Naive B cell (primary cell): Measurements from ENCODE around the gene KCTD12. TPM values are rescaled to one million over a fixed set of nuclear protein-coding genes. Genes with fewer than 3 reads are reported as not detected.
"Not testable (repeated sequence)": the region's sequence is repeated elsewhere in the genome, so short reads cannot be mapped to it uniquely, and the experiment has no call there.

Source experiments
- ATAC-seq, 2 donors: fragments of 150-1000 bp; cut with Tn5 transposase; 2 replicates each; pipeline ENCODE4 v1.10.0; 2021; ENCODE audit warnings: low read depth in 2 of 2, mild to moderate bottlenecking in 2 of 2, moderate library complexity in 2 of 2
- DNase-seq: peaks from one replicate; pipeline ENCODE4 v3.0.0; 2022
- H3K27ac Mint-ChIP-seq, 6 donors: one replicate each; pipeline ENCODE4 v1.8.0; 2020 to 2022; ENCODE audit warnings: mild to moderate bottlenecking in 6 of 6, mixed read lengths in 6 of 6, moderate library complexity in 5 of 6, inconsistent platforms in 2 of 6
- H3K27me3 Mint-ChIP-seq, 3 donors: one replicate each; pipeline ENCODE4 v1.8.0; 2021 to 2022; ENCODE audit warnings: mixed read lengths in 3 of 3, mild to moderate bottlenecking in 1 of 3
- H3K36me3 Mint-ChIP-seq, 2 donors: one replicate each; pipeline ENCODE4 v1.8.0; 2020 to 2022; ENCODE audit warnings: mixed read lengths in 2 of 2, inconsistent platforms in 1 of 2, mild to moderate bottlenecking in 1 of 2
- H3K4me1 Mint-ChIP-seq, 3 donors: one replicate each; pipeline ENCODE4 v1.8.0; 2020 to 2022; ENCODE audit warnings: mixed read lengths in 3 of 3, inconsistent platforms in 1 of 3, mild to moderate bottlenecking in 1 of 3, moderate library complexity in 1 of 3
- H3K4me3 Mint-ChIP-seq, 8 donors: one replicate each; pipeline ENCODE4 v1.8.0; 2020 to 2022; ENCODE audit warnings: mild to moderate bottlenecking in 8 of 8, mixed read lengths in 8 of 8, moderate library complexity in 8 of 8, inconsistent platforms in 2 of 8
- H3K9me3 Mint-ChIP-seq, 7 donors: one replicate each; pipeline ENCODE4 v1.8.0; 2020 to 2022; ENCODE audit warnings: mixed read lengths in 7 of 7, mild to moderate bottlenecking in 5 of 7, inconsistent platforms in 2 of 7, moderate library complexity in 1 of 7
- polyA plus RNA-seq, 6 donors: library from polyadenylated mRNA; unstranded; fragments of 300-500 nt; fragmentation: Illumina TruSeq; gene quantifications; one replicate each; pipeline ENCODE4 v1.2.3, GENCODE V29; 2021; ENCODE audit warnings: low read depth in 6 of 6

KCTD12 gene
- under 1 TPM; 0.10 to 0.27 (median 0.14) TPM for polyA plus RNA-seq

DNA sequence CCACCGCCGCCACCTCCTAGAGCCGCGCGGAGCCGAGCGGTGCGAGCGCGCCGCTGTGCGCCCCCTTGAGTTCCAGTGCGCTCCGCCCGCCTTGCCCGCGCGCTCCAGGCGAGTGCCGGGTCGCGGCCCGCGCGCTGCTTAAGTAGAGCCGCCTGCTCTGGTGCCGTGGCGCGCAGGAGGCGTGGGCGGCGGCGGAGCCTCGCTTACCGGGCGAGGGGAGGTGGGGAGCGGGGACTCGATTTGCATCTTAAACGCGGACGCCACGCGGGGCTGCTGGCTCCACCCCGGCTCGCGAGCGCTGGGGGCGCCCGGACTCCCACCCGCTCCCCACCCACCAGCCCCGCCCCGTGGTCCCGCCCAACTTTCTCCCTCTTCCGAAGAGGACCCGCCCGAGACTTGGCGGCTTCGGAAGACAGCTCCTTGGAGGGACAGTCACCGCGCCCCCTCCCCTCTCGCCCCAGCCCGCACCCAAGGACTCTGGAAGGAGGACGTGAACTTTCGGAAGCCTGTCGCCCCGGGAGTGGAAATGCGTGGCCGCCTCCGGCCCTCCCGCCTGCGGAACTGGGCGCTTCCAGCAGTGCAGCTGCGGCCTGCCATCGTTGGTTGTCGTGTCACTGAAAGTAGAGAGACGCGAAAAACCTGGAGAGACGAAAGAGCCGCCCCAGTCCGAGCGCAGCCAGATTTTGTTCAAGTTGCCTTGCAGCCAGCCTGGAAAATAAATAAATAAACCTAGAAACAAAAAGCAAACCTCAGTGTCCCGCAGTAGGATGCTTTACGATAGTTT is at the start of gene KCTD12:
TSS of gene KCTD12 (minus strand) at position 114 of the 784 bp plus-strand sequence. CDS start 257 bp downstream, outside the sequence.
- H3K4me3 Mint-ChIP-seq, result peak within 1 kb of the TSS; percentile 83 to 95 (median 90)
- peak within 1 kb of the TSS; percentile 6 to 95 (median 68) for H3K27ac Mint-ChIP-seq
- peak; percentile 74 for DNase-seq
- H3K27me3 Mint-ChIP-seq, result peaks cover 5 to 10% (median 8%) of the 10 kb centered on the region in 3 donors
- no peaks in the 10 kb centered on the region for H3K9me3 Mint-ChIP-seq
- H3K4me1 Mint-ChIP-seq, result peaks cover 11 to 23% (median 19%) of the 10 kb centered on the region in 3 donors
- H3K36me3 Mint-ChIP-seq, result no peaks in the 10 kb centered on the region
- peak; percentile 79 to 80 for ATAC-seq

DNA sequence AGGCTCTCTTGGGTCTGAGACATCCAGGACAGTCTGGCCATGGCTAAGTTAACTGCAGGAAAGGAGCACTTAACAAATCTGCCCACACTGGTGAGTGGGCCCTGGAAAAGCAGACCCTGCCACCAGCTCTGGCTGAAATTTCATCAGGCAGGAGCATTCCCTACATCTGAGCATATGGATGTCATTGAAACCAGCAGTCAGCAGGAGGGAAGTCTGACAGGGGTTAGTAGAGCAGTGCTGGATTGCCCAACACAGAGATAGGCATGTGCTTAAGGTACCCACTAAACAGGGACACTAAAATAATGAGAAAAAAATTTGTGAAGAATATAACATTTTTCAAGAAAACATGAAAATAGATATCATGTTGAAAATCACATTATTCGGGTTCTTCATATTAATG is 48.5 kb upstream of the KCTD12 start:
- Mint-ChIP-seq H3K27ac (no peak overlapping the region), H3K9me3 (peaks cover 0 to 13% (median 5%) of the 10 kb centered on the region in 7 donors), H3K27me3 (peaks cover 0 to under 1% (median 0%) of the 10 kb centered on the region in 3 donors), H3K4me1 (no peaks in the 10 kb centered on the region), H3K4me3 (no peak overlapping the region), H3K36me3 (no peaks in the 10 kb centered on the region)
- ATAC-seq (no peak), DNase-seq (no peak)

DNA sequence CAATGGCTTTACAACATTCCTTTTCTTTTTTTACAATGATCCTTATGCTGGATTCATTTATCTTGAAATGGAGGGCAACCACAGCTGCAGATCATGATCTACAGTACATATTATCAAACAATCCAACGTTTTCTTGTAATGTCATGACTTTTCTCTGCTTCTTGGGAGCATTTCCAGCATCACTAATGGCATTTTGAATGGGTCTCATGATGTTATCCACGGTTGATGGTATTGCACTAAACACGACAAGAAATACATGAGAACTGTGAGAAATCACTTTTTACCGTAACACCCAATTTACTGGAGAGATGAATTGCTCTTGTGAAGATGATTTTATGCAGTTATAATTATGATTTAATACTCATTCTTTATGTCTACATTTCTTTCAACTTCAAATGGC is 45.9 kb upstream of the KCTD12 start:
- ATAC-seq (no peak), DNase-seq (no peak)
- H3K9me3 Mint-ChIP-seq, result peaks cover 0 to 13% (median 5%) of the 10 kb centered on the region in 7 donors
- H3K27me3 Mint-ChIP-seq, result no peaks in the 10 kb centered on the region
- H3K4me3 Mint-ChIP-seq, result no peak overlapping the region
- no peaks in the 10 kb centered on the region for H3K4me1 Mint-ChIP-seq
- H3K36me3 Mint-ChIP-seq, result no peaks in the 10 kb centered on the region
- no peak overlapping the region for H3K27ac Mint-ChIP-seq

DNA sequence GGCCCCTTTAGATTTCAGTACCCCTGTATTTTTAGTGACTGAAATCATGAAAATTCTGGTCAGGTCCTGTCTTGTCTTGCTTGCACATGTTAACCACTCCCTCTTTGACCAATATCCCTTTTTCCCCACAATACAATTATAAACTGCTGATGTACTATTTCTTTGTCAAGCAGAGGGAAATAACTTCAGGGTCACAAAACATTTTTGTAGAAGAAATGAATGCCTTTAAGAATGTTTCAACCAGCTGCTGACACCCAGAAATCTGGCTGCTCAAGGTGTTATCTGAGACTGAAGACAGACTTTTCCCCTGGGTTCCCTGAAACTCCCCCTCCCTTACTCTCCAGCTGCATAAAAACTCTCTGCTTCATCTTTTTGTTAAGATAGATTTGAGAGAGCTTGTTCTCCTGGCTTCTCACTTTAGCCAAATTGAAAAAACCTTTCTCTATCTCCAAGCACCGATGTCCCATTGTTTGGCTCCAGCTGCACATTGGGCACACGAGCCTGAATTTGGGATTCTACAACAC is 43.7 kb upstream of the KCTD12 start:
- H3K4me3 Mint-ChIP-seq, result no peak overlapping the region

DNA sequence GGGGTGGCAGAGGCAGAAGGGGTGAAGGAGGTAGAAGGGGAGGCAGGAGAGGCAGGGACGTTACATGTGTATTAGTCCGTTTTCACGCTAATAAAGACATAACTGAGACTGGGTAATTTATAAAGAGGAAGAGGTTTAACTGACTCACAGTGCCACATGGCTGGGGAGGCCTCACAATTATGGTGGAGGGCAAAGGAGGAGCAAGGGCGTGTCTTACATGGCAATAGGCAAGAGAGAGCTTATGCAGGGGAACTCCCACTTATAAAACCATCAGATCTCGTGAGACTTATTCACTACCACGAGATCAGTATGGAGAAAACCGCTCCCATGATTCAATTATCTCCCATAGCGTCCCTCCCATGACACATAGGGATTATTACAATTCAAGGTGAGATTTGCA is 43.1 kb upstream of the KCTD12 start:
- DNase-seq (no peak), ATAC-seq (no peak)
- H3K4me1 Mint-ChIP-seq, result no peaks in the 10 kb centered on the region
- H3K27me3 Mint-ChIP-seq, result no peaks in the 10 kb centered on the region
- no peaks in the 10 kb centered on the region for H3K36me3 Mint-ChIP-seq
- H3K4me3 Mint-ChIP-seq, result no peak overlapping the region
- peaks cover 0 to 13% (median 0%) of the 10 kb centered on the region in 7 donors for H3K9me3 Mint-ChIP-seq
- no peak overlapping the region for H3K27ac Mint-ChIP-seq

More for the DNA sequence above, 43.7 kb upstream of the KCTD12 start:
- ATAC-seq (no peak), DNase-seq (no peak)
- Mint-ChIP-seq H3K27ac (no peak overlapping the region), H3K36me3 (no peaks in the 10 kb centered on the region), H3K27me3 (no peaks in the 10 kb centered on the region), H3K9me3 (peaks cover 0 to 13% (median 0%) of the 10 kb centered on the region in 7 donors), H3K4me1 (no peaks in the 10 kb centered on the region)

DNA sequence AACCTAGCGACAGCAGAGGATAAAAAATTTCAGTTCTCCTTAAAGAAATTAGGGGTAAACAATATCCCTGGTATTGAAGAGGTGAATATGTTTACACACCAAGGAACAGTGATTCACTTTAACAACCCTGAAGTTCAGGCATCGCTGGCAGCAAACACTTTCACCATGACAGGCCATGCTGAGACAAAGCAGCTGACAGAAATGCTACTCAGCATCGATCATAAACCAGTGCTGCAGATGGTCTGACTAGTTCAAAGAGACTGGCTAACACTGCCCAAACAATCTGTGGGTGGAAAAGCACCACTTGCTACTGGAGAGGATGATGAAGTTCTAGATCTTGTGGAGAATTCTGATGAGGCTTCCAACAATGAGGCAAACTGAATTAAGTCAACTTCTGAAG is 42.3 kb upstream of the KCTD12 start:
- Mint-ChIP-seq H3K4me3 (no peak overlapping the region), H3K27me3 (no peaks in the 10 kb centered on the region), H3K36me3 (no peaks in the 10 kb centered on the region), H3K4me1 (no peaks in the 10 kb centered on the region), H3K9me3 (peaks cover 0 to 13% (median 0%) of the 10 kb centered on the region in 7 donors), H3K27ac (no peak overlapping the region)
- ATAC-seq (no peak), DNase-seq (no peak)

DNA sequence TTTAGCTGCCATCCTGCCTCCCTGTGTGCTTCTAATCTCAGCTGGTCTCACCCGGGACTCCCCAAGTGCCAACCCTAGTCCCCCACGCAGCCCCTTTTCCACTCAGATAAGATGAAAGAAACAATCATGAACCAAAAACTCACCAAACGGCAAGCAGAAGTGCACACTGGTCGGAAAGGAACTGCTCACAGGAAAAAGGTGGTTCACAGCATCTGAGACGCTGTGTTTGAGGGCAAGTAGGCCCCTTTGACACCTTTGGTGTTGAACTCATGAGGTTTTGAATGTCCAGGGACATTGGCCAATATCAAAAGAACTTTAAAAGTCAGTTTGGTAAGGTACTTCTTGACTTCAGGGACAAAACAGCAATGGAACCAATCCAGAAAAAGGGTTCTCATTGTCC is 41.8 kb upstream of the KCTD12 start:
- Mint-ChIP-seq H3K9me3 (peaks cover 0 to 13% (median 0%) of the 10 kb centered on the region in 7 donors), H3K27ac (no peak overlapping the region), H3K4me1 (no peaks in the 10 kb centered on the region), H3K27me3 (no peaks in the 10 kb centered on the region), H3K36me3 (no peaks in the 10 kb centered on the region), H3K4me3 (no peak overlapping the region)
- ATAC-seq, result no peak
- no peak for DNase-seq

DNA sequence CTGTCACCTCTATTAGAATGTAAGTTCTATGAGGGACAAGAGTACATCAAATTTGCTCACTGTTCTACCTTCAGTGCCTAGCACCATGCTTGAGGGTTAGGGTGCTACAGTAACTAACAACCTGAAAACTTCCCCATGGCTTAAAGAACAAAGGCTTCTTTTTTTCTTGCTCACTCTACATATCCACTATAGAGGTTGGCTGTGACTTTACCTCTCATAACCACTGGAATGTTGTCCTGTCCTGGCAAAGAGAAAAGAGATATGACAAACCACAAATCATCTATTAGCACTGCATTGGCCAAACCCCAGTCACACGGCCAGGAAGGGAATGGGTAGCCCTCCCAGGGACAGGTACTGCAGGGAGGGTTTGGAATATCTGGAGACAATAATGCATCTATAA is 38.9 kb upstream of the KCTD12 start:
- Mint-ChIP-seq H3K9me3 (peaks cover 0 to 5% (median 1%) of the 10 kb centered on the region in 7 donors), H3K27ac (no peak overlapping the region), H3K4me3 (no peak overlapping the region), H3K36me3 (peaks cover 0 to 4% of the 10 kb centered on the region in 2 donors), H3K4me1 (no peaks in the 10 kb centered on the region), H3K27me3 (peaks cover 0 to 4% (median 0%) of the 10 kb centered on the region in 3 donors)
- no peak for DNase-seq
- ATAC-seq, result no peak

DNA sequence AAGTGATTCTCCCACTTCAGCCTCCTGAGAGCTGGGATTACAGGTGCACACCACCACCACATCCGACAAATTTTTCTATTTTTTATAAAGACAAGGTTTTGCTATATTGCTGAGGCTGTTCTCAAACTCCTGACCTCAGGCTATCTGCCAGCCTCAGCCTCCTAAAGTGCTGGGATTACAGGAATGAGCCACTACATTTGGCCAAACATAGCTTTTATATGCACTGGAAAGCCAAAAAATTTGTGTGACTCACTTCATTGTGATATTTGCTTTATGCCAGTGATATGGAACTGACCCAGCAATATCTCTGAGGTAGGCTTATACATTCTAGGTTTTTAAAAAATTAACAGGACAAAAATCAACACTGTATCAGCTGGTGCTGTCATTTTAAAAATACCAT is 35.3 kb upstream of the KCTD12 start:
- H3K9me3 Mint-ChIP-seq, result peaks cover 0 to 15% (median 2%) of the 10 kb centered on the region in 7 donors
- H3K27me3 Mint-ChIP-seq, result peaks cover 0 to 37% (median 8%) of the 10 kb centered on the region in 3 donors

DNA sequence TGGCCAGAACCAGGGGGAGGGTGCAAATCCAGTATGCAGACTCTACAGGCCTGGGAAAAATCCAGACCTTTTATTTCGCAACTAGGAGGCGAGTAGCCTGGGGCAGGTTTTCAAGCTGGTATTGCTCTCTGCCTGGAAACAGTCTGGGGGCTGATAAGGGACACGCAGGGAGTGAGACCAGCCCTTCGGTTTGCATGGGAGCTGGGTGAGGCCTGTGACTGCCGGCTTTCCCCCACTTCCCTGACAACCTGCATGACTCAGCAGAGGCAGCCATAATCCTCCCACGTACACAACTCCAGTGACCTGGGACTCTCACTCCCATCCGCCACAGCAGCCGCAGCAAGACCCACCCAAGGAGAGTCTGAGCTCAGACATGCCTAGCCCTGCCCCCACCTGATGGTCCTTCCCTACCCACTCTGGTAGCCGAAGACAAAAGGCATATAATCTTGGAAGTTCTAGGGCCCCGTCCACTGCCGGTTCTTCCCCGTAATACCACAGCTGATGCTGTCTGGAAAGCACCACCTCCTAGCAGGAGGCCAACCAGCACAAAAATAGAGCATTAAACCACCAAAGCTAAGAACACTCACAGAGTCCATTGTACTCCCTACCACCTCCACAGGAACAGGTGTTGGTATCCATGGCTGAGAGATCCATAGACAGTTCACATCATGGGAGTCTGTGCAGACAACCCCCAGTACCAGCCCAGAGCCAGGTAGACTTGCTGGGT is 31.7 kb upstream of the KCTD12 start:
- H3K27me3 Mint-ChIP-seq, result peaks cover 0 to 52% (median 20%) of the 10 kb centered on the region in 3 donors
- not testable (repeated sequence) for H3K4me3 Mint-ChIP-seq, ATAC-seq, H3K4me1 Mint-ChIP-seq, H3K36me3 Mint-ChIP-seq, H3K27ac Mint-ChIP-seq, DNase-seq
- peaks cover 0 to 15% (median 2%) of the 10 kb centered on the region in 7 donors for H3K9me3 Mint-ChIP-seq

More for the DNA sequence above, 35.3 kb upstream of the KCTD12 start:
- DNase-seq (no peak), ATAC-seq (no peak)
- Mint-ChIP-seq H3K4me3 (no peak overlapping the region), H3K4me1 (no peaks in the 10 kb centered on the region), H3K36me3 (peaks cover 0 to 8% of the 10 kb centered on the region in 2 donors), H3K27ac (no peak overlapping the region)

DNA sequence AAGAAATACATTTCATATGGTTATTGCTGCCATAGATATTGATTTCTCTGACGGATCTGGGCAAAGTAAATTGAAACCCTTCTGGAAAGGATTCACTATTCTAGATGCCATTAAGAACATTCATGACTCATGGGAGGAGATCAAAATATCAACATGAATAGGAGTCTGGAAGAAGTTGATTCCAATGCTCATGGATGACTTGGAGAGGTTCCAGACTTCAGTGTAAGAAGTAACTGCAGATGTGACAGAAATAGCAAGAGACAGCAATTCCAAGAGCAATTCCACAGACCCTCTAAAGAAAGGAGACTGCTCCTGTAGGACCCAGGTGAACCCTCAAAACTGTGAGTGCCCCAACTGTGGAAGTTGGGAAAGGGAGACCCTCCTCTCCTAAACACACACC is 30.9 kb upstream of the KCTD12 start:
- DNase-seq (no peak), ATAC-seq (no peak)
- H3K4me3 Mint-ChIP-seq, result no peak overlapping the region
- H3K36me3 Mint-ChIP-seq, result peaks cover 0 to 8% of the 10 kb centered on the region in 2 donors
- peaks cover 5 to 52% (median 20%) of the 10 kb centered on the region in 3 donors for H3K27me3 Mint-ChIP-seq
- no peak overlapping the region for H3K27ac Mint-ChIP-seq
- H3K9me3 Mint-ChIP-seq, result peaks cover 0 to 15% (median 2%) of the 10 kb centered on the region in 7 donors
- no peaks in the 10 kb centered on the region for H3K4me1 Mint-ChIP-seq

DNA sequence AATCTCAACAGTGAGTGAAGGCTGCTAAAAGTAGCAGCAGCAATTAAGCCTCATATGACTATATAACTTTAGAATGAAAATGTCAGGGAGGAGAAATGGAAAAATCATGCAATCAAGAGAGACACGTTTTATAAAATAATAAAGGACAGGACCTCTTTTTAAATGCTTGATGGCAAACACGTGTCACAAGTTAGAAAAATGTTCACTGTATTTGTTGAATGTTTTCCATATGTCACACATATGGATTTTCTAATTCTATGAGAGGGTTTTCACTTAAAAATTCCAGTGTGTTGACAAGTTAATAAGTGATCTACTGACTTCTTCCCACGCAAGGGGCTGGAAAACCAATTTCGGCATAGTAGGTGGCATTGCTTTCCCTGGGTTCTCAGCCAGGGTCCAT is 27.7 kb upstream of the KCTD12 start:
- Mint-ChIP-seq H3K36me3 (no peaks in the 10 kb centered on the region), H3K4me3 (no peak overlapping the region), H3K4me1 (no peaks in the 10 kb centered on the region), H3K9me3 (no peaks in the 10 kb centered on the region), H3K27ac (no peak overlapping the region), H3K27me3 (peaks cover 5 to 40% (median 13%) of the 10 kb centered on the region in 3 donors)
- DNase-seq (no peak), ATAC-seq (no peak)

DNA sequence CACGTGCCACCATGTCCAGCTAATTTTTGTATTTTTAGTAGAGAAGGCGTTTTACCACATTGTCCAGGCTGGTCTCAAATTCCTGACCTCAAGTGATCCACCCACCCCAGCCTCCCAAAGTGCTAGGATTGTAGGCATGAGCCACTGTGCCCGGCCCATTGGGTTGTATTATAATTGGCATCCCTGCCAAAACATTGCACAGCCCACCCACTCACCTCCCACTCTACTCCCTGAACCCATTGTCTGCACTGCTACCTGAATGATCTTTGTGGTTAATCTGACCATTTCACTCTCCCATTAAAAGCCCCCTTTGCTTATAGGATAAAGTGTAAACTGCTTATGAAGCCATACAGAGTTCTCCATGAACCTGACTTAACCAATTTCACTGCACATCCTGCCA is 26.3 kb upstream of the KCTD12 start:
- Mint-ChIP-seq H3K4me3 (no peak overlapping the region), H3K4me1 (no peaks in the 10 kb centered on the region), H3K36me3 (no peaks in the 10 kb centered on the region), H3K9me3 (no peaks in the 10 kb centered on the region), H3K27ac (no peak overlapping the region), H3K27me3 (peaks cover 8 to 36% (median 12%) of the 10 kb centered on the region in 3 donors)
- ATAC-seq (no peak), DNase-seq (no peak)
